GM12873 (cell line): Measurements from ENCODE around the gene IPO11.

Experiments
- CTCF ChIP-seq: IDR thresholded peaks from 2 replicates; pipeline ENCODE4 v1.5.1; 2012; ENCODE audit warnings: low read depth, mild to moderate bottlenecking, moderate library complexity, low read length, control low read depth; ENCODE audit not compliant: insufficient read depth; ENCODE audit errors: missing control alignments

The IPO11 gene

GRCh38 chr5:62542720-62543119 is 130.2 kb downstream of the IPO11 start:
- no peak for TF ChIP-seq CTCF

- TF ChIP-seq CTCF = no peak
Measured at GRCh38 chr5:62547945-62548630, 135.5 kb downstream of the IPO11 start.

- no peak for TF ChIP-seq CTCF
Measured at GRCh38 chr5:62550103-62550502, 137.5 kb downstream of the IPO11 start.

GRCh38 chr5:62555930-62556329 is 143.4 kb downstream of the IPO11 start:
- TF ChIP-seq CTCF = no peak

- no peak for TF ChIP-seq CTCF
Measured at GRCh38 chr5:62558941-62559340, 146.4 kb downstream of the IPO11 start.

- TF ChIP-seq CTCF = no peak
Measured at GRCh38 chr5:62560786-62561185, 148.2 kb downstream of the IPO11 start.

GRCh38 chr5:62561896-62562295 is 149.3 kb downstream of the IPO11 start:
- no peak for TF ChIP-seq CTCF

GRCh38 chr5:62562867-62563266 is 150.3 kb downstream of the IPO11 start:
- no peak for TF ChIP-seq CTCF
